ENCODE results near the gene GPR27. TPM values are rescaled to one million over a fixed set of nuclear protein-coding genes. Genes with fewer than 3 reads are reported as not detected.

Gene GPR27
- total RNA-seq, 2 donors from 2014 or later: 4.5 TPM; not detected in 1

DNA sequence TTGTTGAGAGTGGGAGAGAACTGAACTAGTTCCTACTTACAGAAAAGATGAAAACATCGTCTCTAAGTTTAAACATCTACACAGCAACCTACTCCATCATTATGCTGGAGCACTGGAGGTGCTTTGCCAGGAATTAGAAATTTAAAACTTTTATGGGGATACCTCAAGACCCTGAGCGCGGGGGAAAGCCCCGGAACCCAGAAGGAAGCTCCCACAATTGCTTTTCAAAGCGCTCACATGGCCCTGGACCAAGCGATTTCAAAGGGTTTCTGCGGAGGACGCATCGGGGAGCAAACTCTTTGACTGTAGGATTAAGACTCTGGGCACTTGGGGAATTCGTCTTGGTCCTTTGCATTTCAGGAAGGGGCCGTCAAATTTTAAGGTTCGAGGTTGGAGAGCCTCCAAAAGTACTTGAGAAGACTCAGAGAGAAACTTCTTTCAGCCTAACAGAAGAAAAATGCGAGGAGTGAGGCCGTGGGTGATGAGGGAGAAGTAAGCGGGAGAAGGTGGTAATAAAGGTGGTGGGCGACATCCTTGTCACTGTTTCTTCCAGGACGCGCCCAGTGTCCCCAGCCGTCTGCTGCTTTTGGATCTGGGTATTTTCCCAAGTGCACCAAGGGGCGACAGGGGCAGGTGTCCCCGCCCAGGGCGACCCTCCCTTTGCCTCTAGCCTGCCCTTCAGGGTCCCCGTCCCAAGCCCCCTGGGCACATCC, 30.7 kb downstream of the GPR27 start:
- ATAC-seq: no peak
- Mint-ChIP-seq H3K36me3 (peaks cover 5% of the 10 kb centered on the region), H3K4me3 (peak overlapping the region; percentile 94), H3K9me3 (no peaks in the 10 kb centered on the region), H3K4me1 (ENCODE audit: low read depth in 2 of 2) (peaks cover 15 to 23% of the 10 kb centered on the region in 2 donors), H3K27me3 (peaks cover 33 to 54% of the 10 kb centered on the region in 2 donors), H3K27ac (peak overlapping the region in 1 of 2 donors; percentile 79)
- no peak for DNase-seq (ENCODE audit: low spot score)

- peak within 1 kb of the TSS; percentile 94 for H3K4me3 Mint-ChIP-seq
- H3K4me1 Mint-ChIP-seq (ENCODE audit: low read depth in 2 of 2): peaks cover 10 to 16% of the 10 kb centered on the region in 2 donors
- ATAC-seq (peak; percentile 60 to 80), DNase-seq (ENCODE audit: low spot score) (no peak)
- H3K9me3 Mint-ChIP-seq: no peaks in the 10 kb centered on the region
- peak within 1 kb of the TSS in 1 of 2 donors; percentile 79 for H3K27ac Mint-ChIP-seq
- H3K36me3 Mint-ChIP-seq: peaks cover 5% of the 10 kb centered on the region
- H3K27me3 Mint-ChIP-seq: peaks cover 33 to 54% of the 10 kb centered on the region in 2 donors
Observed at GRCh38 chr3:71784914-71785531, 31.4 kb downstream of the GPR27 start, which contains the start of gene PROK2. TSS of gene PROK2 (minus strand) at chr3:71785148. CDS start at chr3:71785052, 96 bp downstream.

DNA sequence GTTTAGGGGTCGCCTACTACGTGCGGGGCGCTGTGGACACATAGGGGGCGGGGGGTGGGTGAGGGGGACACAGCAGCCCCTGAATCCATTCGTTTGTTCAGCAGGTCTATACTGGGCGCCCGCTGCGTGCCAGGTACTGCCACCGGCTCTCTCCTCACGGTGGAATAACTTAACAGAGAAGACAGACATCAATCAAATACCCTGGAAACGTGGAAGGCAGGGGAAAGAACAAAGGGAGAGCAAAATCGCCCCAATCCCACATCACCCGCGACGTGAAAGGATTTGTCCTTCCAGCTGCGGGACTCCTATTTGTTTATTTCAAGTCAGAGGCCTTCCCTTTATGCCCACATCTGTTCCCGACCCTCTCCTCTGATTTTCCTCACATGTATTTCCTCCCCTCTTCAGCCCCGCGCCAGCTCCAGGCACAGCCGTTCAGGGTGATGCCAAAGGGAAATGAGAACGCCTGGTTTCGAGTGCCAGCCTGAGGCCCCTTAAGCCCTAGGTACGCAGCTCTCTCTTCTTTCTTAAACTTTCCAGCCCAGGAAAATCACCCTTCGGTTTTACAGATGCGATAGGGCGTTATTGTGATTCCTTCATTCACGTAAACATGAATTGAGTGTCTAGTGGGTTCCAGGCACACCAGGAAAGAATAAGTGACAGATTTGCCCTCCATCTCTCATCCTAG, 32.0 kb downstream of the GPR27 start:
- H3K36me3 Mint-ChIP-seq: peaks cover 5% of the 10 kb centered on the region
- DNase-seq (ENCODE audit: low spot score) (no peak), ATAC-seq (no peak)
- H3K9me3 Mint-ChIP-seq: no peaks in the 10 kb centered on the region
- peaks cover 8 to 12% of the 10 kb centered on the region in 2 donors for H3K4me1 Mint-ChIP-seq (ENCODE audit: low read depth in 2 of 2)
- H3K27me3 Mint-ChIP-seq: peaks cover 37 to 56% of the 10 kb centered on the region in 2 donors
- peak overlapping the region in 1 of 2 donors; percentile 18 for H3K27ac Mint-ChIP-seq
- H3K4me3 Mint-ChIP-seq: peak overlapping the region; percentile 72

GRCh38 chr3:71786217-71786549, 32.5 kb downstream of the GPR27 start:
- H3K4me3 Mint-ChIP-seq: peak overlapping the region; percentile 72
- peaks cover 8 to 12% of the 10 kb centered on the region in 2 donors for H3K4me1 Mint-ChIP-seq (ENCODE audit: low read depth in 2 of 2)
- H3K9me3 Mint-ChIP-seq: no peaks in the 10 kb centered on the region
- peaks cover 5% of the 10 kb centered on the region for H3K36me3 Mint-ChIP-seq
- DNase-seq (ENCODE audit: low spot score): no peak
- H3K27me3 Mint-ChIP-seq: peaks cover 38 to 52% of the 10 kb centered on the region in 2 donors
- H3K27ac Mint-ChIP-seq: no peak overlapping the region
- no peak for ATAC-seq

- no peak for DNase-seq (ENCODE audit: low spot score)
- H3K9me3 Mint-ChIP-seq: no peaks in the 10 kb centered on the region
- H3K27ac Mint-ChIP-seq: no peak overlapping the region
- no peak for ATAC-seq
- peaks cover 8 to 10% of the 10 kb centered on the region in 2 donors for H3K4me1 Mint-ChIP-seq (ENCODE audit: low read depth in 2 of 2)
- no peak overlapping the region for H3K4me3 Mint-ChIP-seq
- H3K36me3 Mint-ChIP-seq: peaks cover 5% of the 10 kb centered on the region
- peaks cover 35 to 49% of the 10 kb centered on the region in 2 donors for H3K27me3 Mint-ChIP-seq
Observed at GRCh38 chr3:71786551-71786950, 32.9 kb downstream of the GPR27 start.

DNA sequence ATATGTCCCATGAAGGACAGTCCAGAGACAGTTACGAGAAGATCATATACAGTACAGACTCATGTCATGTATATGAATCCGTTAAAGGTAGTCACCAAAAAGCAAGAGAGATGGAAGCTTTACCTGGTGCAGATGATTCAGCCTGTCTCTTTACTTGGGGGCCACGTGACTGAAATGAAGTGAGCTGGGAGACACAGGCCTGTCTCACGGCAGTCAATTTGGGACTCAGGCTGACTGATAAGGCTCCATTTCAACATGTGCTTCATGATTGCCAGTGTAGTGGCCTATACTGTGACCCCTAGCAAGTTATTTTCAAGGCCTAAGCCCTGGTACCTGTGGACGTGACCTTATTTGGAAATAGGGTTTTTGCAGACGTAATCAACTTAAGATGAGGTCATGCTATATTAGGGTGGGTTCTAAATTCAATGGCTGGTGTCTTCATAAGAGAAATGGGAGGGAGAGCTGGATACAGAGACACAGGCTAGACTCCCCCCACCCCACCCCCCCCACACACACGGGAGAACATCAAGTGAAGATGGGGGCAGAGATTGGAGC, 34.3 kb downstream of the GPR27 start:
- no peaks in the 10 kb centered on the region for H3K9me3 Mint-ChIP-seq
- H3K27me3 Mint-ChIP-seq: peaks cover 37 to 42% of the 10 kb centered on the region in 2 donors
- H3K27ac Mint-ChIP-seq: no peak overlapping the region
- no peak for ATAC-seq
- H3K4me3 Mint-ChIP-seq: no peak overlapping the region
- no peak for DNase-seq (ENCODE audit: low spot score)
- H3K4me1 Mint-ChIP-seq (ENCODE audit: low read depth in 2 of 2): peaks cover 8 to 10% of the 10 kb centered on the region in 2 donors
- peaks cover 5% of the 10 kb centered on the region for H3K36me3 Mint-ChIP-seq

DNA sequence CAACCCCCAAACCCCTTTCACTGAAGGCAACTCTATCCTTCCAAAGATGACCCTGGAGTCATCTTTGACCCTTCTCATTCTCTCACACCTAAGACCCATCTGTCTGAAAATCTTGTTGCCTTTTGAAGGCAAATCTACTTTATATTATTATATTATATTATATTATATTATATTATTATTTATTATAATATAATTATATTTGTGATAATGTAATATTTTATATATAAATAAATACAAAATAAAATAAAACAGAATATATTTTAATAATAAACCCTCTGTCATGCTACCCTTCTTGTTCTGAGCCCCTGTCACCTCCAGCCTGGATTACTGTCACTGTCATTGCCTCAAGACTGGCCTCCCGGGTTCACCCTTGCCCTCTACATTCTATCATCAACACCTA, 36.3 kb downstream of the GPR27 start:
- H3K27me3 Mint-ChIP-seq: peaks cover 33 to 39% of the 10 kb centered on the region in 2 donors
- ATAC-seq (no peak), DNase-seq (ENCODE audit: low spot score) (no peak)
- H3K9me3 Mint-ChIP-seq: no peaks in the 10 kb centered on the region
- H3K4me1 Mint-ChIP-seq (ENCODE audit: low read depth in 2 of 2): peaks cover 4 to 5% of the 10 kb centered on the region in 2 donors
- H3K4me3 Mint-ChIP-seq: no peak overlapping the region
- H3K27ac Mint-ChIP-seq: no peak overlapping the region
- no peaks in the 10 kb centered on the region for H3K36me3 Mint-ChIP-seq

DNA sequence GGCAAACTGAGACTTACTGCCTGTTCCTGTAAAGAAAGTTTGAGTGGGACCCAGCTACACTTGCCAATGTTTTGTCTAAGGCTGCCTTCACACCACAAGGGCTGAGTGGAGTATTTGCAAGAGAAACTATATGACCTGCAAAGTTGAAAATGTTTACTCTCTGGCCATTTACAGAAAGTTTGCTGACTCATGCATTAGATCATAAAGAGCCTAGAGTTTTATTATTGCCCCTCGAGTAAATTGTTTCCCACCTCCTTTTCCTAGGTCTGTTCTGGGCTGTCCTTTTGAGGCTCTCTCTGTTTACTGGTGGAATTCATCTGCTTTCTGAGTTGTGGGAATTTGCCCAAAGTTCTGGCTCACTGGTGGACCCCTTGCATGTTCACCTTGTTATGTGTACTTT, 38.0 kb downstream of the GPR27 start:
- Mint-ChIP-seq H3K9me3 (no peaks in the 10 kb centered on the region), H3K27ac (no peak overlapping the region), H3K4me1 (ENCODE audit: low read depth in 2 of 2) (peaks cover 3 to 6% of the 10 kb centered on the region in 2 donors), H3K4me3 (no peak overlapping the region), H3K27me3 (peaks cover 26 to 29% of the 10 kb centered on the region in 2 donors), H3K36me3 (no peaks in the 10 kb centered on the region)
- DNase-seq (ENCODE audit: low spot score) (no peak), ATAC-seq (no peak)

GRCh38 chr3:71796290-71796689, 42.6 kb downstream of the GPR27 start:
- Mint-ChIP-seq H3K27ac (no peak overlapping the region), H3K9me3 (no peaks in the 10 kb centered on the region), H3K36me3 (no peaks in the 10 kb centered on the region), H3K4me1 (ENCODE audit: low read depth in 2 of 2) (peaks cover 3% of the 10 kb centered on the region in 2 donors), H3K4me3 (no peak overlapping the region), H3K27me3 (peaks cover 10 to 22% of the 10 kb centered on the region in 2 donors)
- no peak for ATAC-seq
- DNase-seq (ENCODE audit: low spot score): no peak

GRCh38 chr3:71797455-71797854, 43.8 kb downstream of the GPR27 start:
- peaks cover 3% of the 10 kb centered on the region in 2 donors for H3K4me1 Mint-ChIP-seq (ENCODE audit: low read depth in 2 of 2)
- H3K27ac Mint-ChIP-seq: no peak overlapping the region
- no peaks in the 10 kb centered on the region for H3K36me3 Mint-ChIP-seq
- H3K9me3 Mint-ChIP-seq: no peaks in the 10 kb centered on the region
- DNase-seq (ENCODE audit: low spot score): no peak
- no peak for ATAC-seq
- H3K4me3 Mint-ChIP-seq: no peak overlapping the region
- H3K27me3 Mint-ChIP-seq: peaks cover 19 to 26% of the 10 kb centered on the region in 2 donors

DNA sequence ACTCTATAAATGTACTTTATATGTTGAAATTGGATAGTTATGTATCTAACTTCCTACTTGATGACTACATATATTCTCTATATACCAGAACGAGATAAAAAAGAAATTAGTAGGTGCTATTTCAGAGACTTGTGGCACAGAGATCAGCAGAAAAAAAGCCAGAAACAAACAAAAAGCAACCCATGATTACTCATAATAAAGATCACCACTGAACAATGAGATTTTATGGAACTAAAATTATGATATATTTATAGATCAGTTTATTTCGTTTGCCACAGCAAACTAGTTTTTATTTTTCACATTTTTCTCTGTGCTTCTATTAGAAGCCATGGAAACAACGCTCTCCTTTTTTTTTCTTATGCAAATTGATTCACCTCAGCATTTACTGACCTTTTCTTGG, 46.4 kb downstream of the GPR27 start:
- Mint-ChIP-seq H3K36me3 (no peaks in the 10 kb centered on the region), H3K27ac (no peak overlapping the region), H3K4me1 (ENCODE audit: low read depth in 2 of 2) (peaks cover 3% of the 10 kb centered on the region in 2 donors), H3K9me3 (no peaks in the 10 kb centered on the region), H3K4me3 (no peak overlapping the region), H3K27me3 (peaks cover 11 to 23% of the 10 kb centered on the region in 2 donors)
- no peak for ATAC-seq
- no peak for DNase-seq (ENCODE audit: low spot score)

- Mint-ChIP-seq H3K4me1 (ENCODE audit: low read depth in 2 of 2) (no peaks in the 10 kb centered on the region), H3K27me3 (peaks cover 11 to 18% of the 10 kb centered on the region in 2 donors), H3K4me3 (no peak overlapping the region), H3K9me3 (no peaks in the 10 kb centered on the region), H3K36me3 (no peaks in the 10 kb centered on the region), H3K27ac (no peak overlapping the region)
- no peak for ATAC-seq
- no peak for DNase-seq (ENCODE audit: low spot score)
Observed at GRCh38 chr3:71801986-71802385, 48.3 kb downstream of the GPR27 start.

DNA sequence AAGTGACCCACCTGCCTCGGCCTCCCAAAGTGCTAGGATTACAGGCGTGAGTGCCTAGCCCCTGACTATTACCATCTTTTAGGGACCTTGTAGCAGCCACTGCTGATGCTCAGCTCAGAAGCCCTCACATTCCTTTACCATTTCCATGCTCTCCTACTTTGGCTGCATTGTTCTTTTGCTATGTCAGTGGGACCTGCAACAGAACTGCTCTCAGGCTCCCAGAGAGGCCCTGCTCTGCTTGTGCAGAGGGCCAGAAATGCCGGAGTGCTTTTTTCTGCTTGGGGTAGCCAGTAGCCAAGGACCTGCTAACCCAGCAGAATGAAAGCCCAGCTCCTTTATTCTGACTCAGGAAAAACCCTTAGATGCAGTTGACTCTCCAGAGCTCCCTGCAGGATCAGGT, 49.6 kb downstream of the GPR27 start:
- no peak overlapping the region for H3K27ac Mint-ChIP-seq
- ATAC-seq (no peak), DNase-seq (ENCODE audit: low spot score) (no peak)
- H3K9me3 Mint-ChIP-seq: no peaks in the 10 kb centered on the region
- no peaks in the 10 kb centered on the region for H3K36me3 Mint-ChIP-seq
- no peak overlapping the region for H3K4me3 Mint-ChIP-seq
- no peaks in the 10 kb centered on the region for H3K4me1 Mint-ChIP-seq (ENCODE audit: low read depth in 2 of 2)
- peaks cover 11 to 18% of the 10 kb centered on the region in 2 donors for H3K27me3 Mint-ChIP-seq

DNA sequence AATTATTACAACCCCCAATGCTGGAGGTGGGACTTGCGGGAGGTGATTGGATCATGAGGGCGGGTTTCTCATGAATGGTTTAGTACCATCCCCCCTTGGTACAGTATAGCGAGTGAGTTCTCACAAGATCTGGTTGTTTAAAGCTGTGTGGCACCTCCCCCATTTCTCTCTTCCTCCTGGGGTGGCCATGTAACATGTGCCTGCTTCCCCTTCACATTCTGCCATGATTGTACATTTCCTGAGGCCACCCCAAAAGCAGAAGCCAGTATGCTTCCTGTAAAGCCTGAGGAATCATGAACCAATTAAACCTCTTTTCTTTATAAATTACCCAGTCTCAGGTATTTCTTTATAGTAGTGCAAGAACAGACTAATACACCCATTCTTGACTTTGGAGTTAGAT, 51.5 kb downstream of the GPR27 start:
- Mint-ChIP-seq H3K27ac (no peak overlapping the region), H3K4me1 (ENCODE audit: low read depth in 2 of 2) (no peaks in the 10 kb centered on the region), H3K9me3 (no peaks in the 10 kb centered on the region), H3K27me3 (peaks cover 11 to 12% of the 10 kb centered on the region in 2 donors), H3K36me3 (no peaks in the 10 kb centered on the region), H3K4me3 (no peak overlapping the region)
- DNase-seq (ENCODE audit: low spot score): no peak
- no peak for ATAC-seq
